HG03571 (cell line): ENCODE data around the gene PLEKHG5.
"Not testable (repeated sequence)": the region's sequence is repeated elsewhere in the genome, so short reads cannot be mapped to it uniquely, and the experiment has no call there.

Source experiments
- ATAC-seq: cut with Tn5 transposase; IDR thresholded peaks from one replicate; pipeline ENCODE4 v1.9.1; 2021; ENCODE audit not compliant: unreplicated experiment

Gene PLEKHG5

DNA sequence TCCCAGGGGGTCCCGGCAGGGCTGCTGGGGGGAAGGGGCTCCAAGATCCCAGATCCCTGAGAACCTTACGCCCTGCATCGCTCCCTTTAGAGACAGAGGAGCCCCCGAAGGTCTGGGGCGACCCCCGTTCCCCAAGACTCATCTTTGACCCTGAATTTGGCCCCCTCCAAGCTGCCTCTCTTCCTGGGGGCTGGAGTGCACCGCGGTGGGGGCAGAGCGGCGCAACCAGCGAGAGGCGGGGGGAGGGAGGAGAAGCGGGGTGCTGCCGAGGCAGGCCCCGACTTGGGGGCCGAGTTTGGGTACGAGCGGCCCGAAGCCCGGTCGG is 5.4 kb upstream of the PLEKHG5 start:
- ATAC-seq: no peak

- no peak for ATAC-seq
Measured at GRCh38 chr1:6496365-6496721, 4.9 kb upstream of the PLEKHG5 start.

- no peak for ATAC-seq
Measured at GRCh38 chr1:6495540-6496364, 4.3 kb upstream of the PLEKHG5 start.

- no peak for ATAC-seq
Measured at GRCh38 chr1:6495041-6495441, 3.6 kb upstream of the PLEKHG5 start.

GRCh38 chr1:6494627-6495026 is 3.2 kb upstream of the PLEKHG5 start:
- ATAC-seq: no peak

DNA sequence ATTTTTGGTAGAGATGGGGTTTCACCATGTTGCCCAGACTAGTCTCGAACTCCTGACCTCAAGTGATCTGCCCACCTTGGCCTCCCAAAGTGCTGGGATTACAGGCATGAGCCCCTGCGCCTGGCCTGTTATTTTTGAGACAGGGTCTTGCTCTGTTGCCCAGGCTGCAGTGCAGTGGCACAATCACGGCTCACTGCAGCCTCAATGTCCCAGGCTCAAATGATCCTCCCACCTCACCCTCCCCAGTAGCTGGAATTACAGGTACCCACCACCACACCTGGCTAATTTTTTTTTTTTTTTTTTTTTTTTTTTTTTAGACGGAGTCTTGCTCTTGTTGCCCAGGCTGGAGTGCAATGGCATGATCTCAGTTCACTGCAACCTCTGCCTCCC is 2.4 kb upstream of the PLEKHG5 start:
- ATAC-seq: not testable (repeated sequence)

DNA sequence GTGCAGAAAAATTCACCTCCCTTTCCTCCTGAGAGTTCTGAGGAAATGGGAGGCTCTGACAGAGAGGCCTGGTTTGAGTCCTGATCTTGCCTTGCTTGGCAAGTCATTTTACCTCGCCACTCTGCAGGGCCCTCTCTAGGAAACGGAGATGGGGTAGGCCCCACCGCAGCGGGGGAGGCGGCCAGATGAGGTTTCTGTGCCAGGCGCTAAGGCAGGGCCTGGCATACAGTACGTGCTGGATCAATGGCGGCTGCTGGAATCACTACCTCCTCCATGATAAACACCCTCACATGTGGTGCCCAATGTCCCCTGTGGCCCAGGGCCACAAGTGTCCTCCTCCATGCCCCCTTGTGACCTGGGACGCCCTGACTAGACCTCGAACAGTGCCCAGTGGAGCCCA is 499 bp upstream of the PLEKHG5 start:
- ATAC-seq: no peak

DNA sequence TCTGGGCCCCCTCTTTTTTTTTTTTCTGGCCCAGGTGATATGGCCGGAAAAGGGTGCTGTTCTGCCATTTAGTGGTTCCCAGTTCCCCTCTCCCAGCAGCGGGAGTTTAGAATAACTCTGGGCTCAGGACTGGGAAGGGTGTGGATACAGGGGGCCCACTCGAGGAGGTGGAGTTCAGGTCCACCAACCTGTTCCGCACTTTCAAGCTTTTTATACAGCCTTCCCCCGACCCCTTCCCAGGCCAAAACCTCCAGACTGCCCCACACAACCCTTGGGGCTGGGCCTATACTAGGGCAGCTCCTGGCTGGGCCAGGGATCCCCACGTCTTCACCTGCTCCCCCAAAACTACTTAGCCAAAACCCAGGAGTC is 402 bp downstream of the PLEKHG5 start:
- no peak for ATAC-seq

GRCh38 chr1:6490181-6491080 is 1.0 kb downstream of the PLEKHG5 start:
- no peak for ATAC-seq

- ATAC-seq: peak; percentile 65
Measured at GRCh38 chr1:6489799-6490180, 1.7 kb downstream of the PLEKHG5 start.

GRCh38 chr1:6489383-6489765 is 2.1 kb downstream of the PLEKHG5 start:
- ATAC-seq: no peak

GRCh38 chr1:6488602-6489382 is 2.7 kb downstream of the PLEKHG5 start:
- no peak for ATAC-seq

- ATAC-seq: no peak
Measured at GRCh38 chr1:6487804-6488484, 3.5 kb downstream of the PLEKHG5 start.

DNA sequence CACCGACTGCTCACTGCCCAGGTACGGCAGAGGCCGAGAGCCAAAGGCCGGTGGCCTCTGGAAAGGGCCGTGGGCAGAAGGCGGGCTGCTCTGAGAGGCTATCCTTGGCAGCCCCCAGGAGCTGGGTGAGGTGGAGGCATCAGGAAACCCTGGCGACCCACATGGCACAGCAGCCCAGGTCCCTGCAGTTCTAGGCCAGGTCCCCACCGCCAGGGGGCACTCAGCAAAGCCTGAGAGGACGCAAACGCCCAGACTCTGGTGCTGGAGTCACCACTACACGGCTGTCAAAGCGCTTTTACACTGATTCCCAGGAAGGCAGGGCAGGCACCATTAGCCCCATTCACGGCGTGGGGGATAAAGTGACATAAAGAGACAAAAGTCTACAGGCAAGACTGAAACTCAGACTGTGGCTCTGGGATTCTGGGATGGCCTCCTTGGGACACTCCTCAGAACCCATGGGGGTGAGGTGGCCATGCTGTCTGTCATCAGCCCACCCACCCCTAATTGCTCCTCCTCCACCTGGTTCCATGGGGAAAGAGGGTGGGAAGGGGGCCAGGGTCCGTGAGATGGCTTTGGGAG is 4.9 kb downstream of the PLEKHG5 start:
- ATAC-seq: no peak

DNA sequence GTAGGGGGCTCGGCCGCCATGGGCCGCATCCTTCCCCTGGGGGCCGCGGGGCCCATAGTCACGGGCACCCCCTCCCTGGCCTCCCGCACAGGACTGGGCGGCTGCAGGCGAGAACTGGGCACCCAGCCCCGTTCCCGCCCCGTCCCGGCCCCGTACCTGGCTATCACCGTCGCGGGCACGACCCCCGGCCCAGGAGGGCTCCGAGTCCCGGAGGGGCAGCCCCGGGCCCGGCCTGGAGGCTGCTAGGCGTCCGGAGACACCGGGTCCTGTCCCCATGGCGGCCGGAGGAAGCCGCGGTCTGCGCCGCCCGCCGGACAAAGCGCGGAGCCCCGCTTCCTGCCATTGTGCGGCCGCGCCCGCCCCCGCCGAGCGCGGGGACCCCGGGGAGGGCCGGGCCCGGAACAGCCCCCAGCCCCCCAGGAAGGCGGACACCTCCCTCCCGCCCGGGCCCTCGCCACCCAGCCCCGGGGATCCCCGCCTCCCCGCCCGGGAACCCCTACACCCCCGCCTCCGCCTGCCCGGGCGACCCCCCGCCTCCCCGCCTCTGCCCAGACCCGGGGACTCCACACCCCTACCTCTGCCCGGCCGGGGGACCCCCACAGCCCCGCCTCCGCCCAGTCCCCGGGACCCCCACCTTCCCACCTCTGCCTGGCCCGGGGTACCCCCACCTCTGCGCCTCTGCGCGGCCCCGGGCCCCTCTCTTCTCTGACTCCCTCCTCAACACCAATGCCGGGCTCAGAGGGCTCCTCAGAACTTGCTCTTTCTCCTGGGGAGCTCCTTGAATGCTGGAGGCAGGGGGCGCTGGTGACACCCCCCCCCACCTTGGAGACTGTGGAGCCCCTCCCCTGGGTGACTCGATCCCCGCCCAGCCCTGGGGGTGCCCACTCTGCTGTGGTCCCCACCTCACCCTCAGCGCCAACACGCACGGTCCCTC is 6.0 kb downstream of the PLEKHG5 start:
- no peak for ATAC-seq

- no peak for ATAC-seq
Measured at GRCh38 chr1:6484826-6485167, 6.7 kb downstream of the PLEKHG5 start.

DNA sequence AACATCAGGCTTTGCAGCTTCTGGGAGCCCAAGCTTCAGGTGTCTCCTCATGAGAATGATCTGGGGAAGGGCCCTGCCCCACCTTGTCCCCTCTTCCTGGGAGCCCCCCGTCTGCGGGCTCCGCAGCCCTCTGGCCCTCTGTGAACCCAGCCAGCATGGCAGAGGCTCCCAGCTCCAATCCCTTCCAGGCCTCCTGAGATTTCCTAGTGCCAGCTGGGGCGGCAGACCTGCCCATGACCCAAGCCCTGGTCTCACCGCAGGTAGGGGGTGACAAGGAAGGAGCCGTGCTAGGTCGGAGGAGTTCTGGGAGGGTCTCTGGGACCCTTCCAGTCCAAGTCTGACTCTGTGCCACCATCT is 7.7 kb downstream of the PLEKHG5 start:
- no peak for ATAC-seq

GRCh38 chr1:6483017-6483760 is 8.3 kb downstream of the PLEKHG5 start:
- ATAC-seq: no peak

GRCh38 chr1:6481820-6482219 is 9.6 kb downstream of the PLEKHG5 start:
- no peak for ATAC-seq
